ENCODE measurements around the gene NARS2. TPM values are rescaled to one million over a fixed set of nuclear protein-coding genes. Genes with fewer than 3 reads are reported as not detected.
A peak's percentile ranks its signal among the peaks of the same experiment; 100 is the strongest.
"Not testable (repeated sequence)": the region's sequence is repeated elsewhere in the genome, so short reads cannot be mapped to it uniquely, and the experiment has no call there.

The NARS2 gene
- total RNA-seq, 2 experiments from 2014 or later = 27.7 to 28.3 TPM

GRCh38 chr11:78601066-78601465, 26.4 kb upstream of the NARS2 start:
- H3K27me3 Mint-ChIP-seq (ENCODE audit: low read depth); DNase-seq; H3K4me3 Mint-ChIP-seq; CTCF ChIA-PET; H3K9me3 Mint-ChIP-seq; H3K36me3 Mint-ChIP-seq (ENCODE audit: low read depth); H3K27ac Mint-ChIP-seq; intact Hi-C loops (cut with micrococcal nuclease); H3K4me1 Mint-ChIP-seq (ENCODE audit: low read depth): not testable (repeated sequence)

- H3K4me1 Mint-ChIP-seq (ENCODE audit: low read depth); intact Hi-C loops (cut with micrococcal nuclease); DNase-seq; H3K36me3 Mint-ChIP-seq (ENCODE audit: low read depth); H3K4me3 Mint-ChIP-seq; CTCF ChIA-PET; H3K27me3 Mint-ChIP-seq (ENCODE audit: low read depth); H3K9me3 Mint-ChIP-seq: not testable (repeated sequence)
- peak overlapping the region; percentile 33 for H3K27ac Mint-ChIP-seq
These were observed 22.9 kb upstream of the NARS2 start for GRCh38 chr11:78597579-78597978.

- H3K36me3 Mint-ChIP-seq (ENCODE audit: low read depth) = no peaks in the 10 kb centered on the region
- H3K9me3 Mint-ChIP-seq = no peaks in the 10 kb centered on the region
- CTCF ChIA-PET = no interaction called here
- H3K27me3 Mint-ChIP-seq (ENCODE audit: low read depth) = no peaks in the 10 kb centered on the region
- no peak overlapping the region for H3K4me3 Mint-ChIP-seq
- DNase-seq = no peak
- H3K27ac Mint-ChIP-seq = no peak overlapping the region
- intact Hi-C loops (cut with micrococcal nuclease) = no loop called here
- peaks cover 7% of the 10 kb centered on the region for H3K4me1 Mint-ChIP-seq (ENCODE audit: low read depth)
These were observed 20.9 kb upstream of the NARS2 start for GRCh38 chr11:78595436-78596130.

GRCh38 chr11:78594814-78595213, 20.1 kb upstream of the NARS2 start:
- intact Hi-C loops (cut with micrococcal nuclease) = no loop called here
- no peak for DNase-seq
- no peaks in the 10 kb centered on the region for H3K36me3 Mint-ChIP-seq (ENCODE audit: low read depth)
- H3K4me3 Mint-ChIP-seq = no peak overlapping the region
- no peak overlapping the region for H3K27ac Mint-ChIP-seq
- no peaks in the 10 kb centered on the region for H3K27me3 Mint-ChIP-seq (ENCODE audit: low read depth)
- H3K4me1 Mint-ChIP-seq (ENCODE audit: low read depth) = peaks cover 7% of the 10 kb centered on the region
- no peaks in the 10 kb centered on the region for H3K9me3 Mint-ChIP-seq
- CTCF ChIA-PET = no interaction called here

- intact Hi-C loops (cut with micrococcal nuclease) = loop anchor here (5.0 kb wide), 1 partner anchor 361 kb away; no protein-coding TSS in a partner anchor
These were observed 13.9 kb upstream of the NARS2 start for GRCh38 chr11:78588517-78588916.

GRCh38 chr11:78587446-78587845, 12.8 kb upstream of the NARS2 start:
- Mint-ChIP-seq H3K36me3 (ENCODE audit: low read depth) (peaks cover 6% of the 10 kb centered on the region), H3K9me3 (peaks cover 13% of the 10 kb centered on the region), H3K4me1 (ENCODE audit: low read depth) (no peaks in the 10 kb centered on the region), H3K4me3 (no peak overlapping the region), H3K27ac (no peak overlapping the region), H3K27me3 (ENCODE audit: low read depth) (no peaks in the 10 kb centered on the region)
- CTCF ChIA-PET = interaction anchor here (0.6 to 2.7 kb wide), 4 partner anchors 11 to 793 kb away, joined by 4 to 10 read pairs (median 4); partner anchors contain the start of gene NARS2
- intact Hi-C loops (cut with micrococcal nuclease) = loop anchor here (5.0 kb wide), 1 partner anchor 360 kb away; no protein-coding TSS in a partner anchor
- DNase-seq = no peak

More at GRCh38 chr11:78588517-78588916, 13.9 kb upstream of the NARS2 start:
- Mint-ChIP-seq H3K27ac (no peak overlapping the region), H3K27me3 (ENCODE audit: low read depth) (no peaks in the 10 kb centered on the region), H3K36me3 (ENCODE audit: low read depth) (peaks cover 6% of the 10 kb centered on the region), H3K4me3 (no peak overlapping the region), H3K9me3 (peaks cover 7% of the 10 kb centered on the region), H3K4me1 (ENCODE audit: low read depth) (no peaks in the 10 kb centered on the region)
- DNase-seq = no peak
- CTCF ChIA-PET = interaction anchor here (0.6 to 0.7 kb wide), 2 partner anchors 124 to 193 kb away, joined by 3 read pairs; no protein-coding TSS in a partner anchor

- CTCF ChIA-PET = interaction anchor here (0.6 to 2.7 kb wide), 5 partner anchors 10 to 792 kb away, joined by 4 to 10 read pairs (median 4); partner anchors contain the start of gene NARS2
- no peak for DNase-seq
- no peak overlapping the region for H3K27ac Mint-ChIP-seq
- intact Hi-C loops (cut with micrococcal nuclease) = loop anchor here (1.0 to 5.0 kb wide), 2 partner anchors 169 to 359 kb away; partner anchors contain the start of gene GAB2
- H3K36me3 Mint-ChIP-seq (ENCODE audit: low read depth) = peaks cover 6% of the 10 kb centered on the region
- no peaks in the 10 kb centered on the region for H3K4me1 Mint-ChIP-seq (ENCODE audit: low read depth)
- H3K9me3 Mint-ChIP-seq = peaks cover 15% of the 10 kb centered on the region
- H3K4me3 Mint-ChIP-seq = no peak overlapping the region
- no peaks in the 10 kb centered on the region for H3K27me3 Mint-ChIP-seq (ENCODE audit: low read depth)
These were observed 11.9 kb upstream of the NARS2 start for GRCh38 chr11:78586452-78587046.

- Mint-ChIP-seq H3K27me3 (ENCODE audit: low read depth) (no peaks in the 10 kb centered on the region), H3K27ac (no peak overlapping the region), H3K36me3 (ENCODE audit: low read depth) (peaks cover 6% of the 10 kb centered on the region), H3K4me3 (no peak overlapping the region), H3K9me3 (peaks cover 15% of the 10 kb centered on the region), H3K4me1 (ENCODE audit: low read depth) (no peaks in the 10 kb centered on the region)
- intact Hi-C loops (cut with micrococcal nuclease) = no loop called here
- no peak for DNase-seq
- CTCF ChIA-PET = no interaction called here
These were observed 9.2 kb upstream of the NARS2 start for GRCh38 chr11:78583889-78584288.

GRCh38 chr11:78577495-78577894, 2.8 kb upstream of the NARS2 start:
- no peak overlapping the region for H3K27ac Mint-ChIP-seq
- no peak overlapping the region for H3K4me3 Mint-ChIP-seq
- H3K9me3 Mint-ChIP-seq = peaks cover 2% of the 10 kb centered on the region
- H3K36me3 Mint-ChIP-seq (ENCODE audit: low read depth) = peaks cover 1% of the 10 kb centered on the region
- no peak for DNase-seq
- H3K4me1 Mint-ChIP-seq (ENCODE audit: low read depth) = peaks cover 14% of the 10 kb centered on the region
- intact Hi-C loops (cut with micrococcal nuclease) = no loop called here
- CTCF ChIA-PET = interaction anchor here (0.6 to 1.8 kb wide), 4 partner anchors 8 to 231 kb away, joined by 3 to 5 read pairs (median 4); no protein-coding TSS in a partner anchor
- no peaks in the 10 kb centered on the region for H3K27me3 Mint-ChIP-seq (ENCODE audit: low read depth)

- Mint-ChIP-seq H3K4me3 (no peak overlapping the region), H3K27me3 (ENCODE audit: low read depth) (no peaks in the 10 kb centered on the region), H3K36me3 (ENCODE audit: low read depth) (peaks cover 6% of the 10 kb centered on the region), H3K4me1 (ENCODE audit: low read depth) (peaks cover 22% of the 10 kb centered on the region), H3K9me3 (no peaks in the 10 kb centered on the region), H3K27ac (no peak overlapping the region)
- intact Hi-C loops (cut with micrococcal nuclease) = no loop called here
- CTCF ChIA-PET = interaction anchor here (1.8 kb wide), 1 partner anchor 10 kb away, joined by 4 read pairs; no protein-coding TSS in a partner anchor
- no peak for DNase-seq
These were observed 2.0 kb upstream of the NARS2 start for GRCh38 chr11:78576549-78577097.

- Mint-ChIP-seq H3K27ac (no peak overlapping the region), H3K9me3 (no peaks in the 10 kb centered on the region), H3K4me3 (peak overlapping the region; percentile 92), H3K4me1 (ENCODE audit: low read depth) (peaks cover 23% of the 10 kb centered on the region), H3K36me3 (ENCODE audit: low read depth) (peaks cover 12% of the 10 kb centered on the region), H3K27me3 (ENCODE audit: low read depth) (no peaks in the 10 kb centered on the region)
- CTCF ChIA-PET = interaction anchor here (1.2 to 4.5 kb wide), 3 partner anchors 11 to 160 kb away, joined by 6 to 37 read pairs (median 6); no protein-coding TSS in a partner anchor
- no peak for DNase-seq
- intact Hi-C loops (cut with micrococcal nuclease) = loop anchor here (2.0 kb wide), 3 partner anchors 15 to 755 kb away; partner anchors contain the start of genes AAMDC, ALG8 and RSF1
These were observed 814 bp upstream of the NARS2 start for GRCh38 chr11:78575478-78575877.

GRCh38 chr11:78573681-78574080, 983 bp downstream of the NARS2 start:
- H3K4me1 Mint-ChIP-seq (ENCODE audit: low read depth) = peaks cover 23% of the 10 kb centered on the region
- CTCF ChIA-PET = interaction anchor here (0.8 to 4.5 kb wide), 2 partner anchors 9 to 153 kb away, joined by 3 to 37 read pairs; no protein-coding TSS in a partner anchor
- peaks cover 15% of the 10 kb centered on the region for H3K36me3 Mint-ChIP-seq (ENCODE audit: low read depth)
- no peak for DNase-seq
- no peaks in the 10 kb centered on the region for H3K9me3 Mint-ChIP-seq
- no peaks in the 10 kb centered on the region for H3K27me3 Mint-ChIP-seq (ENCODE audit: low read depth)
- H3K27ac Mint-ChIP-seq = peak overlapping the region; percentile 10
- peak overlapping the region; percentile 92 for H3K4me3 Mint-ChIP-seq
- intact Hi-C loops (cut with micrococcal nuclease) = loop anchor here (1.0 to 2.0 kb wide), 7 partner anchors 13 to 753 kb away; partner anchors contain the start of genes AAMDC, ALG8, GAB2 and INTS4

Data from activated naive CD4-positive, alpha-beta T cell treated with anti-CD3 and anti-CD28 coated beads for 36 hours (primary cell).